ENCODE results near the gene LAMA5. TPM values are rescaled to one million over a fixed set of nuclear protein-coding genes. Genes with fewer than 3 reads are reported as not detected.

LAMA5 gene
- polyA plus RNA-seq, 1 of the 3 experiments (the other 2 are of a cell fraction), result 27.2 TPM

DNA sequence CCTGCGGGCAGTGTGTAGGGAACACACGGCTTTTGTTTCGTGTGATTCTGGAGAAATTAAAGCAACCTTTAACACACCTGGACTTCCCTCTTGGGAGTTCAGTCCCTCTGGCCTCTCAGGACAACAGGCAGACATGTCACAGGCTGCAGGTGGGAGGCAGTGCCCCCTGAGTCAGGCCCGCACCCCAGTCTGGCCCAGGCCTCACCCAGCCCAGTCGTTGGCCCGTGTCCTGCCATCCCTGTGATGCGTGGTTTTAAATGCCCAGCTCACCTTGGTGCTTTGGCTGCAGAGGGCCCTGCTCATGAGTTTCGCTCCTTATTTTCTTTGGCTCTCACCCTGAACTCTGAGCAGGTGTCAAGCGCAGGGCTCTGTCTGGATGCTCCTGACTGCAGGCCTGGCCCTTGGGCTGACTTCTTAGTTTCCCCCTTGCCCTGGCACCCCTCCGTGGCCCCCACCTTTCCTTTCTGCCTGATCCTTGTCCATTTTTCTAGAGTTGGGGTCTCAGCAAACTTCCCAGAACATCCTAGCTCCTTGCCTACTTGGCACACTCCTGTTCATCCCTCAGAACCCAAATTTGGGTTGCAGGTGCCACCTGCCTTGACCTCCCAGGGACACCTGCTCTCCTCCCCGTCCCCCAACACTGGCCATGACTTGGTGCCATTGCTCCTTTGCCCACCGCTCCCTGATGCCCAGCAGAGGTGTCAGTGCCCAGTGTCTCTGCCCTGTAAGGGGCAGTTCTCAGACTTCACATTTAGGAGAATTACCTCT lies 42.2 kb upstream of the LAMA5 start:
- peaks cover 5% of the 10 kb centered on the region; the same call in 1 of the 2 replicates for H4K20me1 ChIP-seq (ENCODE audit: insufficient read depth)
- no peaks in the 10 kb centered on the region for H3K9me2 ChIP-seq
- ChIA-PET POLR2A (interaction anchor here (1.0 to 1.7 kb wide), 2 partner anchors 18 to 234 kb away, joined by 3 to 5 read pairs; partner anchors contain the start of gene SLCO4A1), CTCF (interaction anchor here (0.6 to 4.2 kb wide), 54 partner anchors 9 to 971 kb away, joined by 3 to 65 read pairs (median 5); partner anchors contain the start of genes ADRM1 and LAMA5)
- H3F3A ChIP-seq (replicated peaks; ENCODE audit: insufficient read depth), result no peaks in the 10 kb centered on the region
- no peaks in the 10 kb centered on the region for H3K36me3 ChIP-seq (replicated peaks in 1 of 2; ENCODE audit: control insufficient read depth in 1 of 2, insufficient read depth in 2 of 2, low read length in 1 of 2)
- TF ChIP-seq MEF2A (IDR thresholded peaks at IDR 0.05; ENCODE audit: borderline replicate concordance, low read depth) (no peak), EZH2phosphoT487 (IDR thresholded peaks at IDR 0.05; ENCODE audit: borderline replicate concordance, low read depth) (no peak)
- TF ChIP-seq, protein P1, sequence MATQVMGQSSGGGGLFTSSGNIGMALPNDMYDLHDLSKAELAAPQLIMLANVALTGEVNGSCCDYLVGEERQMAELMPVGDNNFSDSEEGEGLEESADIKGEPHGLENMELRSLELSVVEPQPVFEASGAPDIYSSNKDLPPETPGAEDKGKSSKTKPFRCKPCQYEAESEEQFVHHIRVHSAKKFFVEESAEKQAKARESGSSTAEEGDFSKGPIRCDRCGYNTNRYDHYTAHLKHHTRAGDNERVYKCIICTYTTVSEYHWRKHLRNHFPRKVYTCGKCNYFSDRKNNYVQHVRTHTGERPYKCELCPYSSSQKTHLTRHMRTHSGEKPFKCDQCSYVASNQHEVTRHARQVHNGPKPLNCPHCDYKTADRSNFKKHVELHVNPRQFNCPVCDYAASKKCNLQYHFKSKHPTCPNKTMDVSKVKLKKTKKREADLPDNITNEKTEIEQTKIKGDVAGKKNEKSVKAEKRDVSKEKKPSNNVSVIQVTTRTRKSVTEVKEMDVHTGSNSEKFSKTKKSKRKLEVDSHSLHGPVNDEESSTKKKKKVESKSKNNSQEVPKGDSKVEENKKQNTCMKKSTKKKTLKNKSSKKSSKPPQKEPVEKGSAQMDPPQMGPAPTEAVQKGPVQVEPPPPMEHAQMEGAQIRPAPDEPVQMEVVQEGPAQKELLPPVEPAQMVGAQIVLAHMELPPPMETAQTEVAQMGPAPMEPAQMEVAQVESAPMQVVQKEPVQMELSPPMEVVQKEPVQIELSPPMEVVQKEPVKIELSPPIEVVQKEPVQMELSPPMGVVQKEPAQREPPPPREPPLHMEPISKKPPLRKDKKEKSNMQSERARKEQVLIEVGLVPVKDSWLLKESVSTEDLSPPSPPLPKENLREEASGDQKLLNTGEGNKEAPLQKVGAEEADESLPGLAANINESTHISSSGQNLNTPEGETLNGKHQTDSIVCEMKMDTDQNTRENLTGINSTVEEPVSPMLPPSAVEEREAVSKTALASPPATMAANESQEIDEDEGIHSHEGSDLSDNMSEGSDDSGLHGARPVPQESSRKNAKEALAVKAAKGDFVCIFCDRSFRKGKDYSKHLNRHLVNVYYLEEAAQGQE (IDR thresholded peaks at IDR 0.05; ENCODE audit: low read depth, low read length), result no peak
- WGBS (ENCODE audit: low lambda C conversion rate), result 77% methylated on average over 12 of the region's 12 CpGs
- H3K27me3 ChIP-seq (ENCODE audit: insufficient read depth), result no peaks in the 10 kb centered on the region
- peaks cover 7% of the 10 kb centered on the region; the same call in 1 of the 2 replicates for H3K79me2 ChIP-seq (ENCODE audit: insufficient read depth)
- H3K9ac ChIP-seq, result no peak overlapping the region
- no peak overlapping the region for H3K4me3 ChIP-seq (ENCODE audit: low read depth in 2 of 2, low read length in 1 of 2)
- H2AFZ ChIP-seq (ENCODE audit: low read depth), result no peak overlapping the region
- H3K4me1 ChIP-seq (ENCODE audit: control insufficient read depth in 1 of 2, insufficient read depth in 2 of 2, low read depth in 1 of 2, low read length in 1 of 2), result peaks cover 0 to 52% of the 10 kb centered on the region in 2 experiments; a peak in 1 of 4 replicates
- no peak overlapping the region for H3K27ac ChIP-seq (ENCODE audit: low read depth in 2 of 2, low read length in 1 of 2)
- no peaks in the 10 kb centered on the region for H3K9me3 ChIP-seq
- no peak overlapping the region for H3K4me2 ChIP-seq
- DNase-seq, result no peak

DNA sequence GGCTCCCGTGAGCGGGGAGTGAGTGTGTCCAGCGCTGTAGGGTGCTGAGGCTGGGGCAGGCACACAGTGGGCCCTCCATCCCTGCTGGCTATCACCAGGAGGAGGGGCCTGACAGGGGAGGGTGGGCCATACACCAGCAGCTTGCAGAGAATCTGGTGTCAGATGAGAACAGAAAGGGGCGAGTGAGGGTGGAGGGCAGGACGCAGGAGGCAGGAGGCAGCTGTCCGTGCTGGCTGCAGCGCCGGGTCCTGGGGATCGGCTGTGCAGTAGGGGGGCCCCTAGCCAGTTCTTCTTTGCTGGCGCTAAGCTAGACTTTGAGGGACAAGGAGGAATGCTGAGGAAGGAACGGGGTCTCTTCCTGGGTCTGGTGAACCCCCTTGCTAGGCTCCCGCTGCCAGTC lies 41.5 kb upstream of the LAMA5 start:
- POLR2A ChIA-PET, result no interaction called here
- Histone ChIP-seq H3K4me1 (ENCODE audit: control insufficient read depth in 1 of 2, insufficient read depth in 2 of 2, low read depth in 1 of 2, low read length in 1 of 2) (peaks cover 0 to 52% of the 10 kb centered on the region in 2 experiments; a peak in 1 of 4 replicates), H4K20me1 (ENCODE audit: insufficient read depth) (peaks cover 5% of the 10 kb centered on the region; the same call in 1 of the 2 replicates), H2AFZ (ENCODE audit: low read depth) (no peak overlapping the region), H3K36me3 (replicated peaks in 1 of 2; ENCODE audit: control insufficient read depth in 1 of 2, insufficient read depth in 2 of 2, low read length in 1 of 2) (no peaks in the 10 kb centered on the region), H3K4me2 (no peak overlapping the region), H3K9me2 (no peaks in the 10 kb centered on the region), H3K4me3 (ENCODE audit: low read depth in 2 of 2, low read length in 1 of 2) (no peak overlapping the region), H3K27ac (ENCODE audit: low read depth in 2 of 2, low read length in 1 of 2) (no peak overlapping the region), H3K27me3 (ENCODE audit: insufficient read depth) (no peaks in the 10 kb centered on the region), H3F3A (replicated peaks; ENCODE audit: insufficient read depth) (no peaks in the 10 kb centered on the region), H3K9ac (no peak overlapping the region), H3K79me2 (ENCODE audit: insufficient read depth) (peaks cover 10% of the 10 kb centered on the region; the same call in 1 of the 2 replicates), H3K9me3 (no peaks in the 10 kb centered on the region)
- no peak for DNase-seq
- CTCF ChIA-PET, result interaction anchor here (0.6 to 4.2 kb wide), 7 partner anchors 26 to 383 kb away, joined by 3 to 65 read pairs (median 19); partner anchors contain the start of gene ADRM1
- WGBS (ENCODE audit: low lambda C conversion rate), result 91% methylated on average over 11 of the region's 12 CpGs
- TF ChIP-seq SMC3 (IDR thresholded peaks at IDR 0.05; ENCODE audit: low read depth, low read length), result no peak
- no peak for TF ChIP-seq EZH2phosphoT487 (IDR thresholded peaks at IDR 0.05; ENCODE audit: borderline replicate concordance, low read depth)
- no peak for TF ChIP-seq FOXM1 (IDR thresholded peaks at IDR 0.05; ENCODE audit: low read depth)
- TF ChIP-seq, protein P2, sequence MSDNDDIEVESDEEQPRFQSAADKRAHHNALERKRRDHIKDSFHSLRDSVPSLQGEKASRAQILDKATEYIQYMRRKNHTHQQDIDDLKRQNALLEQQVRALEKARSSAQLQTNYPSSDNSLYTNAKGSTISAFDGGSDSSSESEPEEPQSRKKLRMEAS (IDR thresholded peaks at IDR 0.05; ENCODE audit: low read depth), result no peak
- no peak for TF ChIP-seq RXRA (IDR thresholded peaks at IDR 0.05; ENCODE audit: borderline replicate concordance, low read depth)
- TF ChIP-seq, protein P1 (IDR thresholded peaks at IDR 0.05; ENCODE audit: low read depth, low read length), result no peak
- TF ChIP-seq, protein P3, sequence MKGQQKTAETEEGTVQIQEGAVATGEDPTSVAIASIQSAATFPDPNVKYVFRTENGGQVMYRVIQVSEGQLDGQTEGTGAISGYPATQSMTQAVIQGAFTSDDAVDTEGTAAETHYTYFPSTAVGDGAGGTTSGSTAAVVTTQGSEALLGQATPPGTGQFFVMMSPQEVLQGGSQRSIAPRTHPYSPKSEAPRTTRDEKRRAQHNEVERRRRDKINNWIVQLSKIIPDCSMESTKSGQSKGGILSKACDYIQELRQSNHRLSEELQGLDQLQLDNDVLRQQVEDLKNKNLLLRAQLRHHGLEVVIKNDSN (IDR thresholded peaks at IDR 0.05; ENCODE audit: borderline replicate concordance, low read depth), result no peak
- TF ChIP-seq RFX5 (IDR thresholded peaks at IDR 0.05; ENCODE audit: low read length), result no peak
- no peak for TF ChIP-seq NFIC (IDR thresholded peaks at IDR 0.05; ENCODE audit: borderline replicate concordance)
- TF ChIP-seq TCF12 (IDR thresholded peaks at IDR 0.05), result no peak
- no peak for TF ChIP-seq EP300 (IDR thresholded peaks at IDR 0.05; ENCODE audit: borderline replicate concordance in 1 of 2, low read depth in 1 of 2, low read length in 1 of 2)
- no peak for TF ChIP-seq MXI1 (IDR thresholded peaks at IDR 0.05; ENCODE audit: low read depth, low read length)
- TF ChIP-seq, protein P4, sequence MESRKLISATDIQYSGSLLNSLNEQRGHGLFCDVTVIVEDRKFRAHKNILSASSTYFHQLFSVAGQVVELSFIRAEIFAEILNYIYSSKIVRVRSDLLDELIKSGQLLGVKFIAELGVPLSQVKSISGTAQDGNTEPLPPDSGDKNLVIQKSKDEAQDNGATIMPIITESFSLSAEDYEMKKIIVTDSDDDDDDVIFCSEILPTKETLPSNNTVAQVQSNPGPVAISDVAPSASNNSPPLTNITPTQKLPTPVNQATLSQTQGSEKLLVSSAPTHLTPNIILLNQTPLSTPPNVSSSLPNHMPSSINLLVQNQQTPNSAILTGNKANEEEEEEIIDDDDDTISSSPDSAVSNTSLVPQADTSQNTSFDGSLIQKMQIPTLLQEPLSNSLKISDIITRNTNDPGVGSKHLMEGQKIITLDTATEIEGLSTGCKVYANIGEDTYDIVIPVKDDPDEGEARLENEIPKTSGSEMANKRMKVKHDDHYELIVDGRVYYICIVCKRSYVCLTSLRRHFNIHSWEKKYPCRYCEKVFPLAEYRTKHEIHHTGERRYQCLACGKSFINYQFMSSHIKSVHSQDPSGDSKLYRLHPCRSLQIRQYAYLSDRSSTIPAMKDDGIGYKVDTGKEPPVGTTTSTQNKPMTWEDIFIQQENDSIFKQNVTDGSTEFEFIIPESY (IDR thresholded peaks at IDR 0.05; ENCODE audit: borderline replicate concordance, low read depth), result no peak
